Stimulated activated CD8-positive, alpha-beta memory T cell treated with anti-CD3 and anti-CD28 coated beads, Interleukin-4, amount 100 ng/mL, for 1 hour (primary cell): ENCODE results near the gene FBXL7.

ENCODE experiments used
- DNase-seq, 2 donors: peaks; one replicate each; pipeline ENCODE4 v3.0.0-alpha.2; 2020; ENCODE audit warnings: low read depth in 2 of 2, low spot score in 1 of 2

Gene FBXL7

GRCh38 chr5:15929611-15930263 is 429.8 kb downstream of the FBXL7 start:
- no peak for DNase-seq

- no peak for DNase-seq
Observed at GRCh38 chr5:15932066-15932465, 432.1 kb downstream of the FBXL7 start.

- no peak for DNase-seq
Observed at GRCh38 chr5:15933259-15934207, 433.6 kb downstream of the FBXL7 start.

- DNase-seq, result no peak
Observed at GRCh38 chr5:15936505-15937245, 436.7 kb downstream of the FBXL7 start.

GRCh38 chr5:15937708-15938107 is 437.7 kb downstream of the FBXL7 start:
- no peak for DNase-seq

GRCh38 chr5:15938186-15938585 is 438.2 kb downstream of the FBXL7 start:
- no peak for DNase-seq

GRCh38 chr5:15938961-15939360 is 439.0 kb downstream of the FBXL7 start:
- DNase-seq, result no peak

GRCh38 chr5:15940905-15941304 is 440.9 kb downstream of the FBXL7 start:
- no peak for DNase-seq

GRCh38 chr5:15943487-15943886 is 443.5 kb downstream of the FBXL7 start:
- DNase-seq, result no peak

- DNase-seq, result no peak
Observed at GRCh38 chr5:15946026-15946425, 446.0 kb downstream of the FBXL7 start.

- DNase-seq, result no peak
Observed at GRCh38 chr5:15948190-15948589, 448.2 kb downstream of the FBXL7 start.

GRCh38 chr5:15951126-15951525 is 451.1 kb downstream of the FBXL7 start:
- DNase-seq, result no peak

GRCh38 chr5:15951550-15951949 is 451.6 kb downstream of the FBXL7 start:
- no peak for DNase-seq

GRCh38 chr5:15956622-15957021 is 456.6 kb downstream of the FBXL7 start:
- no peak for DNase-seq

GRCh38 chr5:15957124-15957523 is 457.1 kb downstream of the FBXL7 start:
- DNase-seq, result no peak

GRCh38 chr5:15959370-15960164 is 459.6 kb downstream of the FBXL7 start:
- DNase-seq, result no peak

- no peak for DNase-seq
Observed at GRCh38 chr5:15966066-15966640, 466.2 kb downstream of the FBXL7 start.

- DNase-seq, result no peak
Observed at GRCh38 chr5:15966651-15967050, 466.7 kb downstream of the FBXL7 start.

- no peak for DNase-seq
Observed at GRCh38 chr5:15968993-15969392, 469.0 kb downstream of the FBXL7 start.

GRCh38 chr5:15977851-15978250 is 477.9 kb downstream of the FBXL7 start:
- DNase-seq, result no peak

- no peak for DNase-seq
Observed at GRCh38 chr5:15980835-15981234, 480.9 kb downstream of the FBXL7 start.
